ENCODE data around the gene PSTPIP1.

PSTPIP1 gene

GRCh38 chr15:77030048-77030927 lies 35.4 kb downstream of the PSTPIP1 start:
- DNase-seq (ENCODE audit: low spot score) = no peak

- no peak for DNase-seq (ENCODE audit: low spot score)
Observed at GRCh38 chr15:77030928-77031375, 36.0 kb downstream of the PSTPIP1 start.

- DNase-seq (ENCODE audit: low spot score) = no peak
Observed at GRCh38 chr15:77031376-77032050, 36.6 kb downstream of the PSTPIP1 start.

- DNase-seq (ENCODE audit: low spot score) = no peak
Observed at GRCh38 chr15:77032052-77032646, 37.2 kb downstream of the PSTPIP1 start.

GRCh38 chr15:77032647-77033416 lies 37.9 kb downstream of the PSTPIP1 start:
- no peak for DNase-seq (ENCODE audit: low spot score)

- DNase-seq (ENCODE audit: low spot score) = no peak
Observed at GRCh38 chr15:77033417-77033728, 38.4 kb downstream of the PSTPIP1 start.

GRCh38 chr15:77033729-77034671 lies 39.1 kb downstream of the PSTPIP1 start:
- no peak for DNase-seq (ENCODE audit: low spot score)

GRCh38 chr15:77034695-77035489 lies 40.0 kb downstream of the PSTPIP1 start:
- no peak for DNase-seq (ENCODE audit: low spot score)

- DNase-seq (ENCODE audit: low spot score) = no peak
Observed at GRCh38 chr15:77035584-77035983, 40.7 kb downstream of the PSTPIP1 start.

GRCh38 chr15:77035999-77036471 lies 41.1 kb downstream of the PSTPIP1 start:
- DNase-seq (ENCODE audit: low spot score) = no peak

GRCh38 chr15:77036537-77037387 lies 41.8 kb downstream of the PSTPIP1 start:
- no peak for DNase-seq (ENCODE audit: low spot score)

- no peak for DNase-seq (ENCODE audit: low spot score)
Observed at GRCh38 chr15:77037388-77038209, 42.7 kb downstream of the PSTPIP1 start.

- DNase-seq (ENCODE audit: low spot score) = no peak
Observed at GRCh38 chr15:77038312-77039216, 43.6 kb downstream of the PSTPIP1 start.

GRCh38 chr15:77039217-77039533 lies 44.2 kb downstream of the PSTPIP1 start:
- no peak for DNase-seq (ENCODE audit: low spot score)

GRCh38 chr15:77039848-77040247 lies 44.9 kb downstream of the PSTPIP1 start:
- no peak for DNase-seq (ENCODE audit: low spot score)

- no peak for DNase-seq (ENCODE audit: low spot score)
Observed at GRCh38 chr15:77040673-77041072, 45.7 kb downstream of the PSTPIP1 start.

- no peak for DNase-seq (ENCODE audit: low spot score)
Observed at GRCh38 chr15:77042245-77042919, 47.5 kb downstream of the PSTPIP1 start.

Data from pons (tissue), 1 donor.